Measurements from ENCODE around the gene MN1. TPM values are rescaled to one million over a fixed set of nuclear protein-coding genes. Genes with fewer than 3 reads are reported as not detected.

Gene MN1
- total and polyA plus RNA-seq, 7 donors = under 0.01 to 21.3 (median 6.4) TPM

DNA sequence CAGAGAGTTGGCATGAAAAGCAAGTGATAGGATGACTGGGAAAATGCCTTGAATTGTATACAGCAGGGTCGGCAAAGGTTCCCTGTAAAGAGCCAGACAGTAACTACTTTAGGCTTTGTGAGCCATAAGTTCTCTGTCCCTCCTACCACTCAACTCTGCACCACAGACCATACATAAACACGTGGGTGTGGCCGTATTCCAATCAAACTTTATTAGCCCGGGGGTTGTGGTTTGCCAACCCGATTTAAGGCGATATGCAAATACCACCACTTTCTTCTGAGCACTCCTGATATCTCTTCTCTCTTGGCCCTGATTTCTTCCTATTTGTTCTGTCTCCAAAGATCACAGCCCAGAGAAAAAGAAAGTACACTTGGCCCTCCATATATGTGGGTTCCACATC lies 87.5 kb downstream of the MN1 start:
- Histone ChIP-seq H3K4me3 (no peak overlapping the region), H3K9me3 (peaks cover 0 to 1% (median 0%) of the 10 kb centered on the region in 4 donors), H3K36me3 (no peaks in the 10 kb centered on the region), H3K27me3 (peaks cover 0 to 5% (median 0%) of the 10 kb centered on the region in 3 donors), H3K4me1 (peaks cover 0 to 14% (median 11%) of the 10 kb centered on the region in 4 donors), H3K27ac (no peak overlapping the region)
- intact Hi-C loops (cut with DNase I) = no loop called here
- TF ChIP-seq EP300 (IDR thresholded peaks at IDR 0.05) (no peak), POLR2AphosphoS5 (IDR thresholded peaks at IDR 0.05) (no peak)
- TF ChIP-seq, protein P1, sequence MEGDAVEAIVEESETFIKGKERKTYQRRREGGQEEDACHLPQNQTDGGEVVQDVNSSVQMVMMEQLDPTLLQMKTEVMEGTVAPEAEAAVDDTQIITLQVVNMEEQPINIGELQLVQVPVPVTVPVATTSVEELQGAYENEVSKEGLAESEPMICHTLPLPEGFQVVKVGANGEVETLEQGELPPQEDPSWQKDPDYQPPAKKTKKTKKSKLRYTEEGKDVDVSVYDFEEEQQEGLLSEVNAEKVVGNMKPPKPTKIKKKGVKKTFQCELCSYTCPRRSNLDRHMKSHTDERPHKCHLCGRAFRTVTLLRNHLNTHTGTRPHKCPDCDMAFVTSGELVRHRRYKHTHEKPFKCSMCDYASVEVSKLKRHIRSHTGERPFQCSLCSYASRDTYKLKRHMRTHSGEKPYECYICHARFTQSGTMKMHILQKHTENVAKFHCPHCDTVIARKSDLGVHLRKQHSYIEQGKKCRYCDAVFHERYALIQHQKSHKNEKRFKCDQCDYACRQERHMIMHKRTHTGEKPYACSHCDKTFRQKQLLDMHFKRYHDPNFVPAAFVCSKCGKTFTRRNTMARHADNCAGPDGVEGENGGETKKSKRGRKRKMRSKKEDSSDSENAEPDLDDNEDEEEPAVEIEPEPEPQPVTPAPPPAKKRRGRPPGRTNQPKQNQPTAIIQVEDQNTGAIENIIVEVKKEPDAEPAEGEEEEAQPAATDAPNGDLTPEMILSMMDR (IDR thresholded peaks at IDR 0.05) = no peak
- DNase-seq = no peak
- 7 to 37% methylated on average over 6 of the region's 6 CpGs for WGBS, 2 donors

DNA sequence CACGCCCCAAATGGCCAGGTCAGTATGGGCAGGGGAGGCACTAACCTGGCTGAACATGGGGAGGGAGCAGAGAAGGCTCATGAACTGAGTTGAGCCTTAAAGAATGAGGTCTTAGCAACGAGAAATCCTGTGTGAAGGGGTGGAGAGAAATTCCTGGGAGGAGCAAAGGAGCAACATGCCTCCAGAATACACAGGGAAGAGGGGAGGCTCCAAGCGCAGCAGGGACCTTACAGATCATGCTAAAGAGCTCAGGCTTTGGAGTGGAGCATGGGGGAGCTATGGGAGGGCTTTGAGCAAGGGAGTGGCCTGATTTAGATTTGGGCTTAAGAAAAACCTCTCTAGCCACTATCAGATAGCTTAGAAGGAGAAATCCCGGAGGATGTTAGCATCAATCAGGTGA lies 88.1 kb downstream of the MN1 start:
- WGBS, 2 donors = 56 to 71% methylated on average over 4 of the region's 4 CpGs
- Histone ChIP-seq H3K27ac (no peak overlapping the region), H3K27me3 (peaks cover 0 to 5% (median 0%) of the 10 kb centered on the region in 3 donors), H3K9me3 (peaks cover 0 to 1% (median 0%) of the 10 kb centered on the region in 4 donors), H3K4me3 (no peak overlapping the region), H3K36me3 (no peaks in the 10 kb centered on the region), H3K4me1 (peaks cover 0 to 9% (median 9%) of the 10 kb centered on the region in 4 donors)
- TF ChIP-seq POLR2A (IDR thresholded peaks at IDR 0.05) (no peak), EP300 (IDR thresholded peaks at IDR 0.05) (no peak), POLR2AphosphoS5 (IDR thresholded peaks at IDR 0.05) (no peak)
- TF ChIP-seq, protein P1 (IDR thresholded peaks at IDR 0.05) = no peak
- no peak for DNase-seq
- intact Hi-C loops (cut with DNase I) = no loop called here

DNA sequence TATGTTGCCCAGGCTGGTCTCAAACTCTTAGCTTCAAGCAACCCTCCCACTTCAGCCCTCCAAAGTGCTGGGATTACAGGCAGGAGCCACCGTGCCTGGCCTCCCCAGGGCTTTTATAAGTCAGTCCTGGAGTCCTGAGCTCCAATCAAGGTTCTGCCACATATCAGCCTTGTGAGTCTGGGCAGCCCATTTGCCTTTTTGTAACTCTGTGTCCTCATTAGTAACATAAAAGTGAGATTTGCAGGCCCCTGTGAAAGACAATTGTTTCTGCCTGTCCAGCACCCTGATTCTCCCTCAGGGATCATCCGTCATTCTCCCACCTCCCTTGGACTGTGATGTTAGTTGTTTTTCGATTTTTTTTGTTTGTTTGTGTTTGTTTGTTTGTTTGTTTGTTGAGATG lies 89.8 kb downstream of the MN1 start:
- peaks cover 0 to 1% (median 0%) of the 10 kb centered on the region in 4 donors for H3K9me3 ChIP-seq
- 66 to 82% methylated on average over 3 of the region's 3 CpGs for WGBS, 2 donors
- intact Hi-C loops (cut with DNase I) = no loop called here

DNA sequence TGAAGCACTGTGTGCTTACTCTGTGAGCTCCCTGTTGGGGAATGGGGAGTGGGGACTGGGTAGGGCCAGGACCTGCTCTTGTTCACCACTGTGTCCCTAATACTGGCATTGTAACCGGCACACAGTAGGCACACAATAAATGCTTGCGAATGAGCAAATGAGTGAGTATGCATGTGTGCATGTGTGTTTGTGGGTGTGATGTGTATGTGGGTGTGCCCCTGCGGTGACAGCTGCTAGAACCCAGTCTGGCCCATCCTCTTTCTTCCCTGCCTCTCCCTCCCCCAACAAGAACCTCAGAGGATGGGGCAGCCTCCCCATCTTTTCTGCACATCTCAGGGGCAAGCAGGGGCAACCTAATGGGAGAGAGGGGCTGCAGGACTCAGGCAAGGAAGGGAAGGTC lies 90.5 kb downstream of the MN1 start:
- Histone ChIP-seq H3K27ac (no peak overlapping the region), H3K9me3 (peaks cover 0 to under 1% (median 0%) of the 10 kb centered on the region in 4 donors), H3K4me3 (no peak overlapping the region), H3K4me1 (no peaks in the 10 kb centered on the region), H3K27me3 (peaks cover 0 to 5% (median 0%) of the 10 kb centered on the region in 3 donors), H3K36me3 (no peaks in the 10 kb centered on the region)
- intact Hi-C loops (cut with DNase I) = no loop called here
- no peak for DNase-seq
- TF ChIP-seq POLR2A (IDR thresholded peaks at IDR 0.05) = no peak
- TF ChIP-seq, protein P1 (IDR thresholded peaks at IDR 0.05) = no peak
- no peak for TF ChIP-seq EP300 (IDR thresholded peaks at IDR 0.05)
- no peak for TF ChIP-seq POLR2AphosphoS5 (IDR thresholded peaks at IDR 0.05)
- 88 to 94% methylated on average over 3 of the region's 3 CpGs for WGBS, 2 donors

More for the DNA sequence above, 89.8 kb downstream of the MN1 start:
- TF ChIP-seq, protein P1 (IDR thresholded peaks at IDR 0.05) = no peak
- TF ChIP-seq POLR2AphosphoS5 (IDR thresholded peaks at IDR 0.05) = no peak
- no peak for TF ChIP-seq POLR2A (IDR thresholded peaks at IDR 0.05)
- no peak for TF ChIP-seq EP300 (IDR thresholded peaks at IDR 0.05)
- no peak overlapping the region for H3K27ac ChIP-seq
- H3K27me3 ChIP-seq = peaks cover 0 to 5% (median 0%) of the 10 kb centered on the region in 3 donors
- no peaks in the 10 kb centered on the region for H3K36me3 ChIP-seq
- H3K4me3 ChIP-seq = no peak overlapping the region
- no peak for DNase-seq
- no peaks in the 10 kb centered on the region for H3K4me1 ChIP-seq

All from sigmoid colon (tissue), 7 donors.